ENCODE results near the gene ME1. TPM values are rescaled to one million over a fixed set of nuclear protein-coding genes. Genes with fewer than 3 reads are reported as not detected.

Gene ME1
- total RNA-seq, 1 donor from 2014 or later: 22.3 TPM

DNA sequence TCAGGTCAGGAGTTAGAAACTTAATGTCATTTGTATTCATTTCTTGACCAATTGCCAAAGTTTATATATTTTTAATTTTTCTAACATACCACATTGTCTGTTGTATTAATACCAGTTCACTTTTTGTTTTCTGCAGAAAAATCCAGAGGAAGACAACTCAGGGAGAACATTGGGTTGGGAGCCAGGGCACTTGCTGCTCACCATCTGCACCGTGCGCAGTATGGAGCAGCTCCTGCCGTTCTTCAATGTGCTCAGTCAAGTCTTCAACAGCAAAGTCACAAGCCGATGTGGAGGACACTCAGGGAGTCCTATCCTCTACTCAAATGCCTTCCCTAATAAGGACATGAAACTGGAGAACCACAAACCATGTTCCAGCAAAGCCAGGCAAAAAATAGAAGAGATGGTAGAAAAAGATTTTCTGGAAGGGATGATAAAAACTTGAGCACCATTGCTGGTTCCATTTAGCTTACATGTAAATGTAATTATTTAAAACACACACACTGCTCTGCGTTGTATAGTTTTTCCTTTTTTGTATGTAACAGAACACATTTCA lies 263.0 kb downstream of the ME1 start:
- intact Hi-C loops (cut with micrococcal nuclease): no loop called here
- TF ChIP-seq, protein P1, sequence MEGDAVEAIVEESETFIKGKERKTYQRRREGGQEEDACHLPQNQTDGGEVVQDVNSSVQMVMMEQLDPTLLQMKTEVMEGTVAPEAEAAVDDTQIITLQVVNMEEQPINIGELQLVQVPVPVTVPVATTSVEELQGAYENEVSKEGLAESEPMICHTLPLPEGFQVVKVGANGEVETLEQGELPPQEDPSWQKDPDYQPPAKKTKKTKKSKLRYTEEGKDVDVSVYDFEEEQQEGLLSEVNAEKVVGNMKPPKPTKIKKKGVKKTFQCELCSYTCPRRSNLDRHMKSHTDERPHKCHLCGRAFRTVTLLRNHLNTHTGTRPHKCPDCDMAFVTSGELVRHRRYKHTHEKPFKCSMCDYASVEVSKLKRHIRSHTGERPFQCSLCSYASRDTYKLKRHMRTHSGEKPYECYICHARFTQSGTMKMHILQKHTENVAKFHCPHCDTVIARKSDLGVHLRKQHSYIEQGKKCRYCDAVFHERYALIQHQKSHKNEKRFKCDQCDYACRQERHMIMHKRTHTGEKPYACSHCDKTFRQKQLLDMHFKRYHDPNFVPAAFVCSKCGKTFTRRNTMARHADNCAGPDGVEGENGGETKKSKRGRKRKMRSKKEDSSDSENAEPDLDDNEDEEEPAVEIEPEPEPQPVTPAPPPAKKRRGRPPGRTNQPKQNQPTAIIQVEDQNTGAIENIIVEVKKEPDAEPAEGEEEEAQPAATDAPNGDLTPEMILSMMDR (IDR thresholded peaks at IDR 0.05; ENCODE audit: borderline replicate concordance): no peak

More for the DNA sequence above, 263.0 kb downstream of the ME1 start:
- H3K27me3 ChIP-seq (ENCODE audit: low read depth): no peaks in the 10 kb centered on the region
- no peak overlapping the region for H3K27ac ChIP-seq (replicated peaks)
- H3K4me3 ChIP-seq: no peak overlapping the region
- no peak for DNase-seq
- H3K36me3 ChIP-seq: peaks cover 100% of the 10 kb centered on the region
- no peaks in the 10 kb centered on the region for H3K9me3 ChIP-seq (replicated peaks)
- no peaks in the 10 kb centered on the region for H3K4me1 ChIP-seq

Other genes starting within 250 kb of the ME1 start
- gene PGM3, start 237.8 kb downstream of the ME1 start, total RNA-seq: 16.1 TPM
- gene RWDD2A, start 237.7 kb downstream of the ME1 start, total RNA-seq: 3.3 TPM
- 0.36 TPM for gene PRSS35, start 81.5 kb upstream of the ME1 start, total RNA-seq